Measurements from ENCODE around the gene DAZAP2.

DNA sequence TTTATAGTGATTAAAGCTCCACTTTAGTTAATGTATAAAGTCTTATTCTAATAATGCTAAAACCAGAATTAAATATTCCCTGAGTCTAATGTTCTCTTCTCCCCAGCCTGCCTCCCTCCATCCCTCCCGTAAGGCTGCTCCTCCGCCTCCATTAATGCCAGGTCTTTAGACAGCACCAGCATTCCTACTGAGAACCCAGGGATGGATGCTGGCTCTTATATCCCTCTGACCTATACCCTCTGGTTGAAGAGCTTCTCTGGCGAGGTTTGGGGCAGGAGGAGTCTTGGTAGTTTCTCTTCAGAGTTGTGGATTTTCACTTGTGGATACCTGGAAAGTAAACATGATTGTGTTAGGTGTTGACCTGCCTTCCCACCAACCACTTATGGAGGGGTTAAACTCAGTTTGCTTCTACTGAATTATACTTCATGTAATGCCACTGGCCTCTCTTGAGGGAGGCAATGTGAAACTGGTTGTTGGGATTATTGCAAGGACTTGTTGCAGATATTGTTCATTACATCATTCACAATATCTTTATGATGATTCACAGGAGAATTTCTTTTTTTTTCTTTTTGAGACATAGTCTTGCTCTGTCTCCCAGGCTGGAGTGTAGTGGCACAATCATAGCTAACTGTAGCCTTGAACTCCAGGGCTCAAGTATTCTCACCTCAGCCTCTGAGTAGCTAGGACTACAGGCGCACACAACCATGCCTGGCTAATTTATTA lies 42.7 kb downstream of the DAZAP2 start:
- TF ChIP-seq, protein P1, sequence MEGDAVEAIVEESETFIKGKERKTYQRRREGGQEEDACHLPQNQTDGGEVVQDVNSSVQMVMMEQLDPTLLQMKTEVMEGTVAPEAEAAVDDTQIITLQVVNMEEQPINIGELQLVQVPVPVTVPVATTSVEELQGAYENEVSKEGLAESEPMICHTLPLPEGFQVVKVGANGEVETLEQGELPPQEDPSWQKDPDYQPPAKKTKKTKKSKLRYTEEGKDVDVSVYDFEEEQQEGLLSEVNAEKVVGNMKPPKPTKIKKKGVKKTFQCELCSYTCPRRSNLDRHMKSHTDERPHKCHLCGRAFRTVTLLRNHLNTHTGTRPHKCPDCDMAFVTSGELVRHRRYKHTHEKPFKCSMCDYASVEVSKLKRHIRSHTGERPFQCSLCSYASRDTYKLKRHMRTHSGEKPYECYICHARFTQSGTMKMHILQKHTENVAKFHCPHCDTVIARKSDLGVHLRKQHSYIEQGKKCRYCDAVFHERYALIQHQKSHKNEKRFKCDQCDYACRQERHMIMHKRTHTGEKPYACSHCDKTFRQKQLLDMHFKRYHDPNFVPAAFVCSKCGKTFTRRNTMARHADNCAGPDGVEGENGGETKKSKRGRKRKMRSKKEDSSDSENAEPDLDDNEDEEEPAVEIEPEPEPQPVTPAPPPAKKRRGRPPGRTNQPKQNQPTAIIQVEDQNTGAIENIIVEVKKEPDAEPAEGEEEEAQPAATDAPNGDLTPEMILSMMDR (IDR thresholded peaks at IDR 0.05; ENCODE audit: low read depth, low read length): no peak
- no peak for TF ChIP-seq EZH2phosphoT487 (IDR thresholded peaks at IDR 0.05; ENCODE audit: low read depth)

Data from OCI-LY3 (cell line).